Smooth muscle cell of the brain vasculature (primary cell): ENCODE measurements around the gene PRKN.

Experiments
- DNase-seq: peaks from one replicate; pipeline ENCODE4 v3.0.0-alpha.2; 2012; ENCODE audit warnings: low read depth, low spot score

Gene PRKN

GRCh38 chr6:162187168-162187935, 540.2 kb downstream of the PRKN start:
- no peak for DNase-seq

- DNase-seq = no peak
Observed at GRCh38 chr6:162184465-162184864, 543.1 kb downstream of the PRKN start.

GRCh38 chr6:162181741-162182401, 545.7 kb downstream of the PRKN start:
- DNase-seq = no peak

- DNase-seq = no peak
Observed at GRCh38 chr6:162181111-162181510, 546.5 kb downstream of the PRKN start.

GRCh38 chr6:162179196-162179951, 548.2 kb downstream of the PRKN start:
- no peak for DNase-seq

- DNase-seq = no peak
Observed at GRCh38 chr6:162178666-162179065, 548.9 kb downstream of the PRKN start.

- no peak for DNase-seq
Observed at GRCh38 chr6:162178266-162178665, 549.3 kb downstream of the PRKN start.

- DNase-seq = peak; percentile 55
Observed at GRCh38 chr6:162177746-162178145, 549.8 kb downstream of the PRKN start.

GRCh38 chr6:162173466-162173865, 554.1 kb downstream of the PRKN start:
- no peak for DNase-seq

- DNase-seq = no peak
Observed at GRCh38 chr6:162165479-162165878, 562.1 kb downstream of the PRKN start.

GRCh38 chr6:162157167-162157870, 570.2 kb downstream of the PRKN start:
- DNase-seq = no peak

GRCh38 chr6:162156146-162156545, 571.4 kb downstream of the PRKN start:
- no peak for DNase-seq

- DNase-seq = no peak
Observed at GRCh38 chr6:162154930-162155329, 572.6 kb downstream of the PRKN start.

- DNase-seq = no peak
Observed at GRCh38 chr6:162154001-162154400, 573.6 kb downstream of the PRKN start.

GRCh38 chr6:162153120-162153519, 574.4 kb downstream of the PRKN start:
- no peak for DNase-seq

- DNase-seq = peak; percentile 15
Observed at GRCh38 chr6:162151021-162151665, 576.4 kb downstream of the PRKN start.

GRCh38 chr6:162150295-162150694, 577.3 kb downstream of the PRKN start:
- DNase-seq = no peak

- DNase-seq = no peak
Observed at GRCh38 chr6:162149786-162150185, 577.8 kb downstream of the PRKN start.

GRCh38 chr6:162147805-162148204, 579.8 kb downstream of the PRKN start:
- DNase-seq = no peak

GRCh38 chr6:162147281-162147680, 580.3 kb downstream of the PRKN start:
- no peak for DNase-seq

- no peak for DNase-seq
Observed at GRCh38 chr6:162140251-162140852, 587.2 kb downstream of the PRKN start.
